Measurements from ENCODE around the gene RIBC2. TPM values are rescaled to one million over a fixed set of nuclear protein-coding genes. Genes with fewer than 3 reads are reported as not detected.

RIBC2 gene
- total RNA-seq, 1 donor from 2014 or later: 8.8 TPM

DNA sequence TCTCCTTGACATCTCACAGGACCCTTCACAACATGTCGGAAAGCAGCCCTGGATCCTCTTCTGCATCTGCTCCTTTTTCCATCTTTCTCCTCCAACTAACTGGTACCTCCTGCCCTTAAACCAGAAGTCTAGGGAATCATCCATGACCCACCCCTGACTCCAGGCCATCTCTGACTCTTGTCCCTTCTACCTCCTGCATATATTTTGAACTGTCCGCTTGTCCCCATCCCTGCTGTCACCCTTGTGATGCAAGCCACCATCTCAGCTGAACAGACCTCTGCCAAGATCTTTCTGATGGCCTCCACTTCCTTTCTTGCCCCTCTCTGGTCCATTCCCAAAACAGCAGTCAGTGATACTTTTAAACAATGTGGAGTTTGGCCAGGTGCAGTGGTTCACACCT is 7.0 kb downstream of the RIBC2 start:
- peak; percentile 22 for DNase-seq (ENCODE audit: extremely low spot score, unreplicated experiment)
- Mint-ChIP-seq H3K9me3 (peaks cover 6% of the 10 kb centered on the region), H3K4me3 (no peak overlapping the region), H3K36me3 (peaks cover 25% of the 10 kb centered on the region), H3K27ac (no peak overlapping the region), H3K27me3 (no peaks in the 10 kb centered on the region), H3K4me1 (ENCODE audit: unreplicated experiment) (peaks cover 9% of the 10 kb centered on the region)
- TF ChIP-seq, protein P1, sequence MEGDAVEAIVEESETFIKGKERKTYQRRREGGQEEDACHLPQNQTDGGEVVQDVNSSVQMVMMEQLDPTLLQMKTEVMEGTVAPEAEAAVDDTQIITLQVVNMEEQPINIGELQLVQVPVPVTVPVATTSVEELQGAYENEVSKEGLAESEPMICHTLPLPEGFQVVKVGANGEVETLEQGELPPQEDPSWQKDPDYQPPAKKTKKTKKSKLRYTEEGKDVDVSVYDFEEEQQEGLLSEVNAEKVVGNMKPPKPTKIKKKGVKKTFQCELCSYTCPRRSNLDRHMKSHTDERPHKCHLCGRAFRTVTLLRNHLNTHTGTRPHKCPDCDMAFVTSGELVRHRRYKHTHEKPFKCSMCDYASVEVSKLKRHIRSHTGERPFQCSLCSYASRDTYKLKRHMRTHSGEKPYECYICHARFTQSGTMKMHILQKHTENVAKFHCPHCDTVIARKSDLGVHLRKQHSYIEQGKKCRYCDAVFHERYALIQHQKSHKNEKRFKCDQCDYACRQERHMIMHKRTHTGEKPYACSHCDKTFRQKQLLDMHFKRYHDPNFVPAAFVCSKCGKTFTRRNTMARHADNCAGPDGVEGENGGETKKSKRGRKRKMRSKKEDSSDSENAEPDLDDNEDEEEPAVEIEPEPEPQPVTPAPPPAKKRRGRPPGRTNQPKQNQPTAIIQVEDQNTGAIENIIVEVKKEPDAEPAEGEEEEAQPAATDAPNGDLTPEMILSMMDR (conservative IDR thresholded peaks at IDR 0.05): no peak

DNA sequence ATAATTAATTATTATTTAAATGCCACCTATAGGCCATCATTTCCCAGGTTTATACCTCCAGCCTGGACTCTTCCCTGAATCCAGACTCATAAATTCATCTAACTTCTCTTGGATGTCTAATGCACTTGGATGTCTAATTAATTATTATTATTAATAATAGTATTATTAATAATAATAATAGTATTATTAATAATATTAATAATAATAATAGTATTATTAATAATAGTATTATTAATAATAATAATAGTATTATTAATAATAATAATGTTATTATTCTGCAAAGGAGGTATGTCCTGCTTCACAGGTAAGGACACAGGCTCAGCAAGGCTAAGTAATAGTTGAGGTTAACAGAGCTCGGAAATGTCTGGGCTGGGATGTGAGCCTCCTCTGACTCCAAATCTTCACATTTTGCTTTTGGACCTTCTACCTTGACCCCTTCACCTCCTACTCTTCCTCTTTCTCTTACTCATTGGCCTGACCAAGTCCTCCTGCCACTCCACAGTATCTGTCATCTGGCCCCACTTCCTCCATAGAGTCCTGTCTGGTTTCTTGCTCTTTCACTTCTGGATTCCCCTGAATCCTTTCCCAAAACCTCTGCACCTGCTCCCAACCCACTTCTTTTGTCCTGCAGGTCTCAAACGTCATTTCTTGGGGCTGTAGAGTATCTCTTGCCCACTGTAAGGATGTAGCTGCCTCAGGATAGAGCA is 8.0 kb downstream of the RIBC2 start:
- Mint-ChIP-seq H3K4me1 (ENCODE audit: unreplicated experiment) (peaks cover 9% of the 10 kb centered on the region), H3K36me3 (peaks cover 25% of the 10 kb centered on the region), H3K9me3 (peaks cover 11% of the 10 kb centered on the region), H3K27me3 (no peaks in the 10 kb centered on the region), H3K27ac (peak overlapping the region; percentile 39), H3K4me3 (no peak overlapping the region)
- peak; percentile 20 for DNase-seq (ENCODE audit: extremely low spot score, unreplicated experiment)
- TF ChIP-seq, protein P1 (conservative IDR thresholded peaks at IDR 0.05): no peak

GRCh38 chr22:45422237-45422983 is 8.9 kb downstream of the RIBC2 start:
- Mint-ChIP-seq H3K27ac (peak overlapping the region; percentile 42), H3K4me1 (ENCODE audit: unreplicated experiment) (peaks cover 9% of the 10 kb centered on the region), H3K9me3 (peaks cover 15% of the 10 kb centered on the region), H3K36me3 (peaks cover 30% of the 10 kb centered on the region), H3K27me3 (no peaks in the 10 kb centered on the region), H3K4me3 (no peak overlapping the region)
- TF ChIP-seq, protein P1 (conservative IDR thresholded peaks at IDR 0.05): no peak
- DNase-seq (ENCODE audit: extremely low spot score, unreplicated experiment): peak; percentile 52

GRCh38 chr22:45423524-45423923 is 10.0 kb downstream of the RIBC2 start:
- H3K27ac Mint-ChIP-seq: peak overlapping the region; percentile 93
- H3K4me3 Mint-ChIP-seq: no peak overlapping the region
- H3K9me3 Mint-ChIP-seq: peaks cover 15% of the 10 kb centered on the region
- peak; percentile 29 for DNase-seq (ENCODE audit: extremely low spot score, unreplicated experiment)
- H3K36me3 Mint-ChIP-seq: peaks cover 28% of the 10 kb centered on the region
- H3K4me1 Mint-ChIP-seq (ENCODE audit: unreplicated experiment): peaks cover 16% of the 10 kb centered on the region
- peaks cover 3% of the 10 kb centered on the region for H3K27me3 Mint-ChIP-seq
- TF ChIP-seq, protein P1 (conservative IDR thresholded peaks at IDR 0.05): no peak

- TF ChIP-seq, protein P1 (conservative IDR thresholded peaks at IDR 0.05): no peak
- peak; percentile 65 for DNase-seq (ENCODE audit: extremely low spot score, unreplicated experiment)
- H3K27me3 Mint-ChIP-seq: peaks cover 6% of the 10 kb centered on the region
- H3K36me3 Mint-ChIP-seq: peaks cover 21% of the 10 kb centered on the region
- H3K9me3 Mint-ChIP-seq: peaks cover 15% of the 10 kb centered on the region
- H3K4me3 Mint-ChIP-seq: peak overlapping the region; percentile 17
- H3K4me1 Mint-ChIP-seq (ENCODE audit: unreplicated experiment): peaks cover 18% of the 10 kb centered on the region
- H3K27ac Mint-ChIP-seq: peak overlapping the region; percentile 93
Observed at GRCh38 chr22:45424241-45424731, 10.8 kb downstream of the RIBC2 start.

Measured in type B pancreatic cell (in vitro differentiated cells).